ENCODE measurements around the gene CCR5.

Gene CCR5

DNA sequence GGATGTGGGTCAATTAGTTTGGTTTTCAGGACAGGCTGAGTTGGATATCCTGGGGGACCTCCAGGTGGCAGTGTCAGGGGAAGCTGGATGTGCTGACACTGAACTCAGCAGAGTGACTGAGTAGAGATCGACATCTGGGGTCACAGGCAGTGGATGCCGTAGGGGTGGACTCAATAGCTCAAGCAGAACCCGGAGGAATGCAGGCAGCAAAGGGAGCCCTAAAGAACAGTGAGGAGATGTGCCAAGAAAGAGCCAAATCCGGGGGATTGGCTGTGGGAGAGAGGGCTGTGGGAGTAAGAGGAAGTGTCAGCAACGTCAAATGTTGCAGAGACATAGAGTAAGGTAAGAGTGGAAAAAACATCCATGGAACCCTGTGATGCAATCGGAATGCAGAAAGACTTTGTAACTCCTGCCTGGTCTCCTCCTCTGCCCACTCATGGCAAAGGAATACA, 24.5 kb downstream of the CCR5 start:
- POLR2A ChIA-PET, result no interaction called here
- TF ChIP-seq KLF17 (tag by site-specific recombination; IDR thresholded peaks at IDR 0.05), result no peak
- TF ChIP-seq ZNF623 (tag by site-specific recombination; IDR thresholded peaks at IDR 0.05), result no peak
- TF ChIP-seq ZFHX2 (tag by site-specific recombination; conservative IDR thresholded peaks at IDR 0.05), result peak; percentile 65
- TF ChIP-seq ZNF560 (tag by site-specific recombination; IDR thresholded peaks at IDR 0.05; ENCODE audit: borderline replicate concordance), result no peak
- no peak for TF ChIP-seq ZNF335 (tag by site-specific recombination; conservative IDR thresholded peaks at IDR 0.05)
- Histone ChIP-seq H3K9me3 (ENCODE audit: control insufficient read depth, insufficient read depth, low read depth, low read length) (no peaks in the 10 kb centered on the region), H3K27ac (ENCODE audit: extremely low read depth, low read depth, low read length) (no peak overlapping the region), H3K4me1 (ENCODE audit: control insufficient read depth, insufficient read depth, low read length) (no peaks in the 10 kb centered on the region), H3K36me3 (ENCODE audit: control insufficient read depth in 2 of 2, insufficient read depth in 1 of 2, low read length in 2 of 2) (no peaks in the 10 kb centered on the region), H3K4me3 (ENCODE audit: low read depth, low read length) (no peak overlapping the region)
- CTCF ChIA-PET, result no interaction called here

DNA sequence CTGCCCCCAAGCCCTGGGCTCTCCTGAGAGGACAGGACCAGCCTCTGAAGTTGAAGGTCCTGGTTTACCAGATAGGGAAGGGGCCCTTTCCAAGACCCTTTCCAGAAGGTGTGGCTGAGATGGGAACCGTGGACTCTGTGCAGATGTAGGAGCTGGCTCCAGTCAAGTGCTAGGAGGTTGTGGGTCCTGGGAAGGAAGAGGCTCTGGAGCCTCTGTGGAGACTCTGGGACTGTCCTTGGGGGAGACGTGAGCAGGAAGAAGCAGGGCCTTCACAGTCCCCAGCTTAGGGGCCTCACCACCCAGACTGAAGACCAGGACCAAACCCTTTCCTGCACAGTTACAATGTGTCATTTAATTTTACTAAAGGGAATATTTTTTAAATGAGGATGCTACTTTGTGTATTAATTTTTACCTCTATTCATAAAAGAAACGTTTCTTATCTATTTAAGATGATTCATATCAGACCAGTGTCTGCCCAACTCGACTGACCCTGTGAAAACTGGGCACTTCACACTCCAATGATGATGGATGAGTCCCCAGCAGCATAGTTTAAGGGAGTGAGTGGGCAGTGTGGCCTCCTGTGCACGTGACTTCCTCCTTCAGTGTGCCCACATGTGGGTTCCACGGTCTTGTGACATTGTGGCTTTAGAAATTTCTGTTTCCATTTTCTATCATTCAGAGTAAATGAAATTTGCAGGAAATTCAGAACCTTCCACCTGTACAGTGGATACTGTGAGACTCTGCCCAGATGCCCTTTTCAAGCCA, 25.2 kb downstream of the CCR5 start:
- Histone ChIP-seq H3K27ac (ENCODE audit: extremely low read depth, low read depth, low read length) (no peak overlapping the region), H3K36me3 (ENCODE audit: control insufficient read depth in 2 of 2, insufficient read depth in 1 of 2, low read length in 2 of 2) (no peaks in the 10 kb centered on the region), H3K9me3 (ENCODE audit: control insufficient read depth, insufficient read depth, low read depth, low read length) (no peaks in the 10 kb centered on the region), H3K4me3 (ENCODE audit: low read depth, low read length) (no peak overlapping the region), H3K4me1 (ENCODE audit: control insufficient read depth, insufficient read depth, low read length) (no peaks in the 10 kb centered on the region)
- CTCF ChIA-PET, result interaction anchor here (0.6 kb wide), 1 partner anchor 9 kb away, joined by 4 read pairs; no protein-coding TSS in a partner anchor
- TF ChIP-seq ZNF23 (tag by site-specific recombination; IDR thresholded peaks at IDR 0.05; ENCODE audit: borderline replicate concordance), result no peak
- 0 out of 2 replicates have a peak, but pooled peaks have one; percentile 8 for TF ChIP-seq ZFHX2 (tag by site-specific recombination; conservative IDR thresholded peaks at IDR 0.05)
- POLR2A ChIA-PET, result no interaction called here

DNA sequence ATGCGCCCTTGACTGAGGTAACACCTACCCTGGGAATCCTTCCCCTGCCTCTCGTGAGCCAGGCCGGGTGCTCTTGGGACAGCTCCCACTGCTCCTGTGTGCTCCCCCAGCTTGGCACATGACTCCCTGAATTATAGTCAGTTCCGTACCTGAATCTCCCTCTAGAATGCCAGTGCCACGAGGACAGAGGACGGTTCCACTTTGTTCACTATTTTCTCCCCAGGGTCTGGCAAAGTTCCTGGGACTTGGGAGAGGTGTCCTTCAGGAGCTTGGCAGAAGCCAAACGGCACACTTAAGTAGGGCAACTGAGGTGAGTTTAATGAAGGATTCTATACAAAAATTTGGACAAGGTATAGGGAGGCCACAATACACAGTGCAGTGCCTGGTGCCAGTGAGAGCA, 26.4 kb downstream of the CCR5 start:
- Histone ChIP-seq H3K27ac (ENCODE audit: extremely low read depth, low read depth, low read length) (no peak overlapping the region), H3K36me3 (ENCODE audit: control insufficient read depth in 2 of 2, insufficient read depth in 1 of 2, low read length in 2 of 2) (no peaks in the 10 kb centered on the region), H3K4me3 (ENCODE audit: low read depth, low read length) (no peak overlapping the region), H3K4me1 (ENCODE audit: control insufficient read depth, insufficient read depth, low read length) (no peaks in the 10 kb centered on the region), H3K9me3 (ENCODE audit: control insufficient read depth, insufficient read depth, low read depth, low read length) (no peaks in the 10 kb centered on the region)
- TF ChIP-seq, protein P1, sequence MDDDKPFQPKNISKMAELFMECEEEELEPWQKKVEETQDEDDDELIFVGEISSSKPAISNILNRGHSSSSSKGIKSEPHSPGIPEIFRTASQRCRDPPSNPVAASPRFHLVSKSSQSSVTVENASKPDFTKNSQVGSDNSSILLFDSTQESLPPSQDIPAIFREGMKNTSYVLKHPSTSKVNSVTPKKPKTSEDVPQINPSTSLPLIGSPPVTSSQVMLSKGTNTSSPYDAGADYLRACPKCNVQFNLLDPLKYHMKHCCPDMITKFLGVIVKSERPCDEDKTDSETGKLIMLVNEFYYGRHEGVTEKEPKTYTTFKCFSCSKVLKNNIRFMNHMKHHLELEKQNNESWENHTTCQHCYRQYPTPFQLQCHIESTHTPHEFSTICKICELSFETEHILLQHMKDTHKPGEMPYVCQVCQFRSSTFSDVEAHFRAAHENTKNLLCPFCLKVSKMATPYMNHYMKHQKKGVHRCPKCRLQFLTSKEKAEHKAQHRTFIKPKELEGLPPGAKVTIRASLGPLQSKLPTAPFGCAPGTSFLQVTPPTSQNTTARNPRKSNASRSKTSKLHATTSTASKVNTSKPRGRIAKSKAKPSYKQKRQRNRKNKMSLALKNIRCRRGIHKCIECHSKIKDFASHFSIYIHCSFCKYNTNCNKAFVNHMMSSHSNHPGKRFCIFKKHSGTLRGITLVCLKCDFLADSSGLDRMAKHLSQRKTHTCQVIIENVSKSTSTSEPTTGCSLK (tag by site-specific recombination; IDR thresholded peaks at IDR 0.05), result no peak
- no peak for TF ChIP-seq ZBTB48 (tag by site-specific recombination; IDR thresholded peaks at IDR 0.05)
- TF ChIP-seq, protein P2, sequence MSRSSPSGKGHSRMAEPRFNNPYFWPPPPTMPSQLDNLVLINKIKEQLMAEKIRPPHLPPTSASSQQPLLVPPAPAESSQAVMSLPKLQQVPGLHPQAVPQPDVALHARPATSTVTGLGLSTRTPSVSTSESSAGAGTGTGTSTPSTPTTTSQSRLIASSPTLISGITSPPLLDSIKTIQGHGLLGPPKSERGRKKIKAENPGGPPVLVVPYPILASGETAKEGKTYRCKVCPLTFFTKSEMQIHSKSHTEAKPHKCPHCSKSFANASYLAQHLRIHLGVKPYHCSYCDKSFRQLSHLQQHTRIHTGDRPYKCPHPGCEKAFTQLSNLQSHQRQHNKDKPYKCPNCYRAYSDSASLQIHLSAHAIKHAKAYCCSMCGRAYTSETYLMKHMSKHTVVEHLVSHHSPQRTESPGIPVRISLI (tag by site-specific recombination; IDR thresholded peaks at IDR 0.05), result no peak
- ChIA-PET CTCF (no interaction called here), POLR2A (no interaction called here)

DNA sequence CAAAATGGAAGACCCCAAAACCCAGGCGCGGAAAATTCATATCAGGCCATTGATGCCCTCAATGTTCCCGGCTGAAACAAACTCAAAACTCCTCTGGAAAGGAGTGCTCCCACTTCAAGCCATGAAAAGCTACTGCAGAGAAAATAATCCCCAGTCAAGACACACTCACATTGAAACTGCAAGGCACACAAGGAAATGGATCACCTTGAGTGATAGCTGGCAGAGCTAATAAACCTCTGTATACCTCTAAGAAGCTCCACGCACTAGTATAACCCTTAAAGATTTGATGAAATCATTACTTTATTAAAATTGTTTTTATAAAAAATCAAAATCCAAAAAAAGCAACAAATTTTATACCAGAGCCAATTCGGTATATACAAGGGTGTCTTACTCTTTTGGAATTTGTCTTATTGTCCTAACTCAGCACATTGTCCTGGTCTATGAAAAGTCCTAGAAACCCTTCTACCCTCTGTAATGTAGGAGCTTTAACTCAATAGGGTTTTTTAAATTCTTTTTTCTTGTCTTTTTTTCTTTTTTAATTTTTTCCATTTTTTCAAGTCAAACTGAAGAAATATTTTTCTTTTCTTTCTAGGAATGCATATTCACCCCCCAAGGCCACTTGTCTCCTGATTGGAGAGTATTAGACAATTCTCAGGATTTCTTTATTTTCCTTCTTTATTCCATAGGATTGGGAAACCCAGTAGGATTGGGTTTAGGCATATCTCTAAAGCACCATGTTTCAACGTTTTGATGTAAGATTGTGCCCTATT, 27.6 kb downstream of the CCR5 start:
- Histone ChIP-seq H3K27ac (ENCODE audit: extremely low read depth, low read depth, low read length) (no peak overlapping the region), H3K9me3 (ENCODE audit: control insufficient read depth, insufficient read depth, low read depth, low read length) (no peaks in the 10 kb centered on the region), H3K36me3 (ENCODE audit: control insufficient read depth in 2 of 2, insufficient read depth in 1 of 2, low read length in 2 of 2) (no peaks in the 10 kb centered on the region), H3K4me1 (ENCODE audit: control insufficient read depth, insufficient read depth, low read length) (no peaks in the 10 kb centered on the region), H3K4me3 (ENCODE audit: low read depth, low read length) (no peak overlapping the region)
- TF ChIP-seq ZNF155 (tag by site-specific recombination; IDR thresholded peaks at IDR 0.05), result no peak
- no peak for TF ChIP-seq ZNF416 (tag by site-specific recombination; IDR thresholded peaks at IDR 0.05)
- ChIA-PET POLR2A (no interaction called here), CTCF (interaction anchor here (1.4 kb wide), 1 partner anchor 20 kb away, joined by 4 read pairs; no protein-coding TSS in a partner anchor)
